Heart left ventricle (tissue), 16 donors: ENCODE measurements around the gene MOXD1. TPM values are rescaled to one million over a fixed set of nuclear protein-coding genes. Genes with fewer than 3 reads are reported as not detected.

ENCODE experiments used
- ATAC-seq, 4 donors: fragments of 200-7000 bp; cut with Tn5 transposase; one replicate each; pipeline ENCODE4 v1.9.1; 2020 to 2022; ENCODE audit warnings: moderate library complexity in 4 of 4, mild to moderate bottlenecking in 3 of 4, moderate number of reproducible peaks in 1 of 4
- DNase-seq, 5 donors: peaks; one replicate each; pipeline ENCODE4 v3.0.0-alpha.2; 2020
- H3K27ac ChIP-seq, 12 donors: fragments of 200-600 bp; sonication (generic) in 4 of 12; one replicate each; pipeline versions ENCODE4 v1.5.0 to v1.8.0; 2016 to 2022; ENCODE audit warnings: mild to moderate bottlenecking in 2 of 12
- H3K27me3 ChIP-seq, 9 donors: fragments of 200-600 bp; sonication (generic) in 2 of 9; one replicate each; pipeline versions ENCODE4 v1.5.1 to v1.8.0; 2016 to 2022; ENCODE audit warnings: mild to moderate bottlenecking in 3 of 9
- H3K36me3 ChIP-seq, 9 donors: fragments of 200-600 bp; sonication (generic) in 2 of 9; one replicate each; pipeline versions ENCODE4 v1.5.0 to v1.8.0; 2018 to 2022; ENCODE audit warnings: mild to moderate bottlenecking in 2 of 9
- H3K4me1 ChIP-seq, 12 donors: fragments of 200-600 bp; sonication (generic) in 4 of 12; one replicate each; pipeline versions ENCODE4 v1.5.0 to v1.8.0; 2016 to 2022; ENCODE audit warnings: mild to moderate bottlenecking in 3 of 12
- H3K4me3 ChIP-seq, 12 donors: fragments of 200-600 bp; sonication (generic) in 4 of 12; one replicate each; pipeline versions ENCODE4 v1.5.0 to v1.8.0; 2017 to 2022; ENCODE audit warnings: mild to moderate bottlenecking in 9 of 12, moderate library complexity in 4 of 12
- H3K9me3 ChIP-seq, 12 donors: fragments of 200-600 bp; sonication (generic) in 4 of 12; one replicate each; pipeline versions ENCODE4 v1.5.0 to v1.8.0; 2016 to 2022; ENCODE audit warnings: mild to moderate bottlenecking in 1 of 12
- CTCF ChIP-seq, 12 donors: fragments of 200-600 bp; sonication (generic) in 4 of 12; IDR thresholded peaks; one replicate each; pipeline versions ENCODE4 v1.5.0 to v1.8.0; 2018 to 2022; ENCODE audit warnings: antibody characterized with exemption in 12 of 12, mild to moderate bottlenecking in 5 of 12
- POLR2A ChIP-seq, 2 donors: fragments of 450-650 bp; IDR thresholded peaks; one replicate each; pipeline ENCODE4 v1.6.1; 2017; ENCODE audit warnings: antibody characterized with exemption in 2 of 2, mild to moderate bottlenecking in 2 of 2, moderate library complexity in 2 of 2
- WGBS, 4 donors: extraction: QIAGEN DNeasy Blood & Tissue Kit in 2 of 4; methylation state at CpG; one replicate each; pipeline versions ENCODE4 v1.1.5 to v1.1.7; 2013 to 2018; 5-methylcytosine and 5-hydroxymethylcytosine counted together
- intact Hi-C, 10 donors: fragments of 100-400 bp; cut with DNase I; formaldehyde crosslinking; loops; one replicate each; pipeline versions ENCODE4 v1.11.1 to v1.14.2; 2022
- polyA plus RNA-seq, 2 donors: library from polyadenylated mRNA; stranded (reverse); fragments of 200-250 nt; gene quantifications; one replicate each; pipeline ENCODE4 v1.2.3, GENCODE V29; 2013
- total RNA-seq, 9 donors: library from RNA; depleted of rRNA in 2 of 9; stranded (reverse); fragments of >200 nt in 2 of 9; fragmentation: NEBNext Ultra II Directional in 3 of 9; extraction: Animal tissue kit (Norgen Biotek cat#: 25700) in 3 of 9; gene quantifications; one replicate each; pipeline versions ENCODE4 v1.1.0 to v1.2.4, GENCODE V29; 2016 to 2023
- donor health status: ischemic (EF 13 %, LVEDD 7.1; RV severe dilation, severe dysfunction).
- donor health status: healthy with polysubstance abuse.
- donor health status: DM: no; HTN: yes; CAD: no.
- donor health status: DM: no; HTN: no; CAD: no.
- donor health status: ischemic (EF 25% LVEDD 6.9; RV normal size, moderate dysfunction).
- donor health status: ischemic (EF 25% LVEDD 5.7; RV mildly dilated, moderate dysfunction).
- donor health status: healthy.
- donor health status: DM: yes; HTN: yes; CAD: no.
- donor health status: ischemic (EF 35%, LVEDD 5.7; RV mildly dilated, moderate dysfunction).
- donor health status: nonischemic (EF 11% LVEDD 7.7; RV severe dilation, severe dysfunction).
- donor health status: DM: yes; HTN: yes; CAD: no.
- donor health status: PGD.
- donor health status: ischemic (EF 29% LVEDD 5.4; RV normal size, mild dysfunction).
- donor health status: nonischemic (EF 23%, LVEDD 6.1; RV moderate dilation, normal function).

MOXD1 gene
- total and polyA plus RNA-seq, 11 donors, result 0.69 to 10.5 (median 3.0) TPM

GRCh38 chr6:132380358-132381029, 20.8 kb downstream of the MOXD1 start:
- no peak overlapping the region for H3K4me3 ChIP-seq
- H3K4me1 ChIP-seq, result peaks cover 0 to 3% (median 0%) of the 10 kb centered on the region in 12 donors
- H3K9me3 ChIP-seq, result peaks cover 0 to 6% (median 0%) of the 10 kb centered on the region in 12 donors
- WGBS, 4 donors, result 48 to 71% (median 52%) methylated on average over 3 of the region's 3 CpGs
- H3K36me3 ChIP-seq, result no peaks in the 10 kb centered on the region
- ATAC-seq (no peak), DNase-seq (no peak)
- H3K27me3 ChIP-seq, result no peaks in the 10 kb centered on the region
- TF ChIP-seq CTCF (IDR thresholded peaks at IDR 0.05) (no peak), POLR2A (IDR thresholded peaks at IDR 0.05) (no peak)
- no peak overlapping the region for H3K27ac ChIP-seq
- intact Hi-C loops, result no loop called here

GRCh38 chr6:132369526-132369925, 31.7 kb downstream of the MOXD1 start:
- intact Hi-C loops, result no loop called here
- Histone ChIP-seq H3K9me3 (no peaks in the 10 kb centered on the region), H3K4me3 (peak overlapping the region in 4 of 12 donors; percentile 2 to 34 (median 16)), H3K27me3 (no peaks in the 10 kb centered on the region), H3K36me3 (no peaks in the 10 kb centered on the region), H3K27ac (peak overlapping the region in 2 of 12 donors; percentile 8 to 30), H3K4me1 (no peaks in the 10 kb centered on the region)
- TF ChIP-seq POLR2A (IDR thresholded peaks at IDR 0.05) (no peak), CTCF (IDR thresholded peaks at IDR 0.05) (no peak)
- WGBS, 4 donors, result 62 to 78% (median 76%) methylated on average over 4 of the region's 4 CpGs
- peak in 2 of 4 donors; percentile 54 to 77 for ATAC-seq
- no peak for DNase-seq

- no peak for DNase-seq
- WGBS, 4 donors, result 77 to 85% (median 78%) methylated on average over 7 of the region's 7 CpGs
- H3K9me3 ChIP-seq, result no peaks in the 10 kb centered on the region
- intact Hi-C loops, result no loop called here
- H3K4me1 ChIP-seq, result no peaks in the 10 kb centered on the region
- peak overlapping the region in 1 of 12 donors; percentile 30 for H3K27ac ChIP-seq
- no peak for ATAC-seq
- no peak for TF ChIP-seq CTCF (IDR thresholded peaks at IDR 0.05)
- no peak for TF ChIP-seq POLR2A (IDR thresholded peaks at IDR 0.05)
- H3K27me3 ChIP-seq, result no peaks in the 10 kb centered on the region
- no peaks in the 10 kb centered on the region for H3K36me3 ChIP-seq
- peak overlapping the region in 2 of 12 donors; percentile 2 to 20 for H3K4me3 ChIP-seq
Observed at GRCh38 chr6:132368916-132369481, 32.3 kb downstream of the MOXD1 start.

GRCh38 chr6:132365281-132365907, 35.9 kb downstream of the MOXD1 start:
- Histone ChIP-seq H3K36me3 (no peaks in the 10 kb centered on the region), H3K9me3 (no peaks in the 10 kb centered on the region), H3K27ac (peak overlapping the region in 3 of 12 donors; percentile 13 to 47 (median 14)), H3K4me3 (no peak overlapping the region), H3K4me1 (no peaks in the 10 kb centered on the region), H3K27me3 (no peaks in the 10 kb centered on the region)
- WGBS, 4 donors, result 43 to 62% (median 53%) methylated on average over 4 of the region's 4 CpGs
- no peak for TF ChIP-seq POLR2A (IDR thresholded peaks at IDR 0.05)
- no peak for TF ChIP-seq CTCF (IDR thresholded peaks at IDR 0.05)
- ATAC-seq (peak in 1 of 4 donors; percentile 34), DNase-seq (no peak)
- intact Hi-C loops, result no loop called here
